ENCODE measurements around the gene SMARCC2.

DNA sequence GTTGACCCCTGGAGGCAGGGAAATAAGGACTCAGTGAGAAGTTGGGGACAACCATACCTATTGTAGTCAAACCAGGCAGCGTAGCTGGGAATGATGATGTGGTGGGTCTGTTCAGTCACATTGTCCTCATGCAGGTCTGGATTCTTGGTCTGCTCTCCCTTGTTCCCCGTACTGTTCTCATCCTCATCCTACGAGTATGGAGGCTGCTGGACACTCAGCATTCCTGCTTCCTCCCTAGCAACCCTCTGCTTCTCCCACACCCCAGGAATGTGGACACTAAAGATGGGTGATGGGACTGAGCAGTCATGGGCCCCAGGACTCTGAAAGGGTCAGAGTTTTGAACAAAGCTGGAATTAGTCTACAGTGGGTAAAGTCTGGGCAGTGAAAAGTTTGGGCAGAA lies 10.9 kb downstream of the SMARCC2 start:
- no peak for TF ChIP-seq GATA2 (IDR thresholded peaks at IDR 0.05; ENCODE audit: low read depth, low read length)
- no peak for TF ChIP-seq GATA3 (IDR thresholded peaks at IDR 0.05; ENCODE audit: low read depth, low read length)

Data from SH-SY5Y (cell line).